ENCODE results near the gene TAPT1.
"Not testable (repeated sequence)": the region's sequence is repeated elsewhere in the genome, so short reads cannot be mapped to it uniquely, and the experiment has no call there.

Gene TAPT1

GRCh38 chr4:16225863-16226815 is at the start of gene TAPT1:
Gene TAPT1, minus strand, starts transcription at chr4:16226471. Its CDS starts 14 bp downstream, at chr4:16226457.
- DNase-seq (ENCODE audit: low spot score in 2 of 2) = peak; percentile 63 to 82
- peak; percentile 91 for ATAC-seq
- Mint-ChIP-seq H3K4me3 (peak within 1 kb of the TSS; percentile 78), H3K36me3 (peaks cover 12% of the 10 kb centered on the region), H3K9me3 (no peaks in the 10 kb centered on the region), H3K27ac (peak within 1 kb of the TSS; percentile 92), H3K4me1 (peaks cover 33% of the 10 kb centered on the region)

GRCh38 chr4:16271411-16271810 is 45.1 kb upstream of the TAPT1 start:
- no peak overlapping the region for H3K4me3 Mint-ChIP-seq
- H3K36me3 Mint-ChIP-seq = no peaks in the 10 kb centered on the region
- H3K4me1 Mint-ChIP-seq = no peaks in the 10 kb centered on the region
- no peak for ATAC-seq
- no peaks in the 10 kb centered on the region for H3K9me3 Mint-ChIP-seq
- no peak overlapping the region for H3K27ac Mint-ChIP-seq
- DNase-seq (ENCODE audit: low spot score in 2 of 2) = no peak

GRCh38 chr4:16270454-16271328 is 44.4 kb upstream of the TAPT1 start:
- Mint-ChIP-seq H3K27ac (no peak overlapping the region), H3K36me3 (no peaks in the 10 kb centered on the region), H3K4me1 (no peaks in the 10 kb centered on the region), H3K4me3 (no peak overlapping the region), H3K9me3 (no peaks in the 10 kb centered on the region)
- ATAC-seq = no peak
- no peak for DNase-seq (ENCODE audit: low spot score in 2 of 2)

- not testable (repeated sequence) for H3K27ac Mint-ChIP-seq, H3K4me3 Mint-ChIP-seq
Observed at GRCh38 chr4:16269742-16270453, 43.6 kb upstream of the TAPT1 start.

GRCh38 chr4:16269240-16269639 is 43.0 kb upstream of the TAPT1 start:
- no peaks in the 10 kb centered on the region for H3K4me1 Mint-ChIP-seq
- DNase-seq (ENCODE audit: low spot score in 2 of 2) (no peak), ATAC-seq (no peak)
- no peak overlapping the region for H3K4me3 Mint-ChIP-seq
- H3K36me3 Mint-ChIP-seq = no peaks in the 10 kb centered on the region
- H3K9me3 Mint-ChIP-seq = no peaks in the 10 kb centered on the region
- H3K27ac Mint-ChIP-seq = no peak overlapping the region

More at GRCh38 chr4:16269742-16270453, 43.6 kb upstream of the TAPT1 start:
- not testable (repeated sequence) for H3K36me3 Mint-ChIP-seq; ATAC-seq; DNase-seq (ENCODE audit: low spot score in 2 of 2); H3K9me3 Mint-ChIP-seq; H3K4me1 Mint-ChIP-seq

GRCh38 chr4:16268290-16268689 is 42.0 kb upstream of the TAPT1 start:
- no peak overlapping the region for H3K27ac Mint-ChIP-seq
- DNase-seq (ENCODE audit: low spot score in 2 of 2) (no peak), ATAC-seq (no peak)
- H3K4me1 Mint-ChIP-seq = no peaks in the 10 kb centered on the region
- no peaks in the 10 kb centered on the region for H3K9me3 Mint-ChIP-seq
- H3K36me3 Mint-ChIP-seq = no peaks in the 10 kb centered on the region
- H3K4me3 Mint-ChIP-seq = no peak overlapping the region

GRCh38 chr4:16267639-16268038 is 41.4 kb upstream of the TAPT1 start:
- Mint-ChIP-seq H3K4me1 (no peaks in the 10 kb centered on the region), H3K27ac (no peak overlapping the region), H3K4me3 (no peak overlapping the region), H3K36me3 (no peaks in the 10 kb centered on the region), H3K9me3 (no peaks in the 10 kb centered on the region)
- ATAC-seq (no peak), DNase-seq (ENCODE audit: low spot score in 2 of 2) (no peak)

GRCh38 chr4:16265820-16266219 is 39.5 kb upstream of the TAPT1 start:
- H3K4me1 Mint-ChIP-seq = peaks cover 11% of the 10 kb centered on the region

GRCh38 chr4:16264798-16265197 is 38.5 kb upstream of the TAPT1 start:
- no peak overlapping the region for H3K27ac Mint-ChIP-seq

More at GRCh38 chr4:16265820-16266219, 39.5 kb upstream of the TAPT1 start:
- DNase-seq (ENCODE audit: low spot score in 2 of 2) (no peak), ATAC-seq (no peak)
- no peak overlapping the region for H3K27ac Mint-ChIP-seq
- H3K9me3 Mint-ChIP-seq = no peaks in the 10 kb centered on the region
- H3K36me3 Mint-ChIP-seq = no peaks in the 10 kb centered on the region
- no peak overlapping the region for H3K4me3 Mint-ChIP-seq

GRCh38 chr4:16263056-16263455 is 36.8 kb upstream of the TAPT1 start:
- no peaks in the 10 kb centered on the region for H3K9me3 Mint-ChIP-seq
- no peak for DNase-seq (ENCODE audit: low spot score in 2 of 2)
- no peaks in the 10 kb centered on the region for H3K36me3 Mint-ChIP-seq
- no peak overlapping the region for H3K27ac Mint-ChIP-seq
- H3K4me1 Mint-ChIP-seq = peaks cover 27% of the 10 kb centered on the region
- no peak for ATAC-seq
- no peak overlapping the region for H3K4me3 Mint-ChIP-seq

More at GRCh38 chr4:16264798-16265197, 38.5 kb upstream of the TAPT1 start:
- H3K4me3 Mint-ChIP-seq = no peak overlapping the region
- H3K4me1 Mint-ChIP-seq = peaks cover 19% of the 10 kb centered on the region
- no peak for DNase-seq (ENCODE audit: low spot score in 2 of 2)
- no peaks in the 10 kb centered on the region for H3K36me3 Mint-ChIP-seq
- H3K9me3 Mint-ChIP-seq = no peaks in the 10 kb centered on the region
- peak; percentile 66 for ATAC-seq

- Mint-ChIP-seq H3K9me3 (no peaks in the 10 kb centered on the region), H3K4me1 (peaks cover 33% of the 10 kb centered on the region), H3K27ac (no peak overlapping the region), H3K4me3 (no peak overlapping the region), H3K36me3 (no peaks in the 10 kb centered on the region)
- ATAC-seq (no peak), DNase-seq (ENCODE audit: low spot score in 2 of 2) (no peak)
Observed at GRCh38 chr4:16262188-16262587, 35.9 kb upstream of the TAPT1 start.

GRCh38 chr4:16261313-16261878 is 35.1 kb upstream of the TAPT1 start:
- ATAC-seq (no peak), DNase-seq (ENCODE audit: low spot score in 2 of 2) (no peak)
- no peaks in the 10 kb centered on the region for H3K9me3 Mint-ChIP-seq
- peaks cover 33% of the 10 kb centered on the region for H3K4me1 Mint-ChIP-seq
- H3K4me3 Mint-ChIP-seq = no peak overlapping the region
- H3K27ac Mint-ChIP-seq = no peak overlapping the region
- no peaks in the 10 kb centered on the region for H3K36me3 Mint-ChIP-seq

- peak overlapping the region; percentile 79 for H3K27ac Mint-ChIP-seq
- H3K9me3 Mint-ChIP-seq = no peaks in the 10 kb centered on the region
- H3K36me3 Mint-ChIP-seq = no peaks in the 10 kb centered on the region
- ATAC-seq = peak; percentile 94
- H3K4me1 Mint-ChIP-seq = peaks cover 33% of the 10 kb centered on the region
- DNase-seq (ENCODE audit: low spot score in 2 of 2) = peak in 1 of 2 donors; percentile 59
- peak overlapping the region; percentile 17 for H3K4me3 Mint-ChIP-seq
Observed at GRCh38 chr4:16259889-16260246, 33.6 kb upstream of the TAPT1 start.

GRCh38 chr4:16259241-16259888 is 33.1 kb upstream of the TAPT1 start:
- Mint-ChIP-seq H3K4me3 (peak overlapping the region; percentile 17), H3K27ac (peak overlapping the region; percentile 79), H3K4me1 (peaks cover 36% of the 10 kb centered on the region), H3K36me3 (no peaks in the 10 kb centered on the region), H3K9me3 (no peaks in the 10 kb centered on the region)
- ATAC-seq = peak; percentile 69
- DNase-seq (ENCODE audit: low spot score in 2 of 2) = peak in 1 of 2 donors; percentile 47
